A549 (cell line): ENCODE measurements around the gene CD47. TPM values are rescaled to one million over a fixed set of nuclear protein-coding genes. Genes with fewer than 3 reads are reported as not detected.

Experiments
- ATAC-seq, 2 experiments: fragments of 200-7000 bp in 1 of 2; fragments of >200 bp in 1 of 2; cut with Nextera tagmentation in 1 of 2; cut with Tn5 transposase in 1 of 2; 3 replicates each; pipeline versions ENCODE4 v1.8.0 to v1.9.1; 2018 to 2020; ENCODE audit warnings: mild to moderate bottlenecking in 1 of 2, moderate library complexity in 1 of 2
- CTCF ChIA-PET: fragments of 300-600 bp; sonication (Branson Sonifier 250); formaldehyde crosslinking; extraction: SDS; loops from one replicate; lab custom pipeline; 2021; ENCODE audit warnings: antibody characterized with exemption, inconsistent platforms; lab: Yijun Ruan, JAX
- POLR2A ChIA-PET: fragments of 350-600 bp; formaldehyde crosslinking; extraction: SDS; loops from one replicate; lab custom pipeline; 2021; ENCODE audit warnings: antibody characterized with exemption, inconsistent platforms; lab: Yijun Ruan, JAX
- DNase-seq, 2 experiments: peaks; one replicate each; pipeline versions ENCODE4 v3.0.0 to v3.0.0-alpha.2; 2011 to 2016; ENCODE audit warnings: low read depth in 1 of 2, low spot score in 1 of 2
- FAIRE-seq: peaks from 2 replicates; lab custom pipeline; 2011; peaks lifted over from hg19 to GRCh38; lab: Jason Lieb, UNC
- H3K27ac ChIP-seq, 2 experiments: fragments of >200 bp; sonication (Bioruptor Twin); formaldehyde crosslinking; 3 replicates each; pipeline ENCODE4 v1.5.1; 2016 to 2017
- H3K4me1 ChIP-seq: fragments of >200 bp; sonication (Bioruptor Twin); formaldehyde crosslinking; 3 replicates; pipeline ENCODE4 v1.6.1; 2016
- H3K4me2 ChIP-seq: fragments of >200 bp; sonication (Bioruptor Twin); formaldehyde crosslinking; 3 replicates; pipeline ENCODE4 v1.6.1; 2016
- H3K4me3 ChIP-seq: fragments of >200 bp; sonication (Bioruptor Twin); formaldehyde crosslinking; 3 replicates; pipeline ENCODE4 v1.5.1; 2016
- H3K9me3 ChIP-seq: fragments of >200 bp; sonication (Bioruptor Twin); formaldehyde crosslinking; 3 replicates; pipeline ENCODE4 v1.6.1; 2016
- BCL3 ChIP-seq: fragments of >200 bp; sonication (Bioruptor Twin); formaldehyde crosslinking; IDR thresholded peaks from 3 replicates; pipeline ENCODE4 v1.6.1; 2016
- CTCF ChIP-seq: fragments of >200 bp; sonication (Bioruptor Twin); formaldehyde crosslinking; IDR thresholded peaks from 3 replicates; pipeline ENCODE4 v1.5.1; 2016
- FOXS1 ChIP-seq: fragments of 250-450 bp; sonication (Bioruptor Pico); IDR thresholded peaks from 2 replicates; pipeline ENCODE4 v1.5.0; 2020; ENCODE audit warnings: mild to moderate bottlenecking, moderate library complexity
- HMGXB4 ChIP-seq: fragments of 250-450 bp; sonication (Bioruptor Pico); IDR thresholded peaks from 2 replicates; pipeline ENCODE4 v1.5.0; 2021; ENCODE audit warnings: mild to moderate bottlenecking, moderate library complexity, borderline replicate concordance
- JUNB ChIP-seq: fragments of >200 bp; sonication (Bioruptor Twin); formaldehyde crosslinking; IDR thresholded peaks from 2 replicates; pipeline ENCODE4 v1.6.1; 2016
- KDM5A ChIP-seq: fragments of 200-600 bp; sonication (generic); IDR thresholded peaks from 2 replicates; pipeline ENCODE4 v1.6.1; 2016; ENCODE audit warnings: antibody characterized with exemption, mild to moderate bottlenecking
- MAZ ChIP-seq: fragments of 150-350 bp; IDR thresholded peaks from 2 replicates; pipeline ENCODE4 v1.6.1; 2014; ENCODE audit warnings: antibody characterized with exemption, low read depth, low read length, borderline replicate concordance
- MYC ChIP-seq: IDR thresholded peaks from 2 replicates; pipeline ENCODE4 v1.6.1; 2012; ENCODE audit warnings: mild to moderate bottlenecking, inconsistent platforms, low read length, improper control_type of control experiment, borderline replicate concordance
- NPAS2 ChIP-seq: fragments of 250-450 bp; sonication (Bioruptor Pico); IDR thresholded peaks from 2 replicates; pipeline ENCODE4 v1.8.0; 2022; ENCODE audit warnings: mild to moderate bottlenecking, moderate library complexity, borderline replicate concordance
- PBX3 ChIP-seq: IDR thresholded peaks from 2 replicates; pipeline ENCODE4 v1.6.1; 2012
- POLR2AphosphoS2 ChIP-seq: conservative IDR thresholded peaks from 2 replicates; pipeline ENCODE4 v1.6.1; 2012; ENCODE audit warnings: low read length, improper control_type of control experiment, inconsistent platforms
- RAD21 ChIP-seq, 2 experiments: fragments of >200 bp in 1 of 2; sonication (Bioruptor Twin) in 1 of 2; formaldehyde crosslinking in 1 of 2; IDR thresholded peaks in 1 of 2; conservative IDR thresholded peaks in 1 of 2; 2 replicates in 1 of 2; 3 replicates in 1 of 2; pipeline ENCODE4 v1.6.1; 2012 to 2018; ENCODE audit warnings: inconsistent platforms in 1 of 2
- RARB ChIP-seq: fragments of 250-450 bp; sonication (Bioruptor Pico); IDR thresholded peaks from 2 replicates; pipeline ENCODE4 v1.8.0; 2021; ENCODE audit warnings: mild to moderate bottlenecking, moderate library complexity
- RCOR1 ChIP-seq: fragments of 150-350 bp; IDR thresholded peaks from 2 replicates; pipeline ENCODE4 v1.6.1; 2014; ENCODE audit warnings: antibody characterized with exemption, low read length, low read depth
- SMC3 ChIP-seq: fragments of >200 bp; sonication (Bioruptor Twin); formaldehyde crosslinking; IDR thresholded peaks from 3 replicates; pipeline ENCODE4 v1.6.1; 2018; ENCODE audit warnings: inconsistent platforms
- SREBF2 ChIP-seq: fragments of 450-650 bp; IDR thresholded peaks from 2 replicates; pipeline ENCODE4 v1.6.1; 2014; ENCODE audit warnings: mild to moderate bottlenecking, moderate library complexity
- ZFP36 ChIP-seq: fragments of 450-650 bp; IDR thresholded peaks from 2 replicates; pipeline ENCODE4 v1.6.1; 2014; ENCODE audit warnings: borderline replicate concordance; ENCODE audit not compliant: partially characterized antibody
- WGBS: methylation state at CpG from one replicate; pipeline ENCODE4 v1.1.6; 2017; ENCODE audit errors: missing lambda C conversion rate; 5-methylcytosine and 5-hydroxymethylcytosine counted together
- polyA plus RNA-seq, 4 experiments: library from polyadenylated mRNA; depleted of rRNA in 3 of 4; stranded (reverse); fragments of >200 nt; fragmentation: RNase III in 1 of 4; extraction: RNeasy Plus Mini Kit Qiagen cat#74134 plus additional on column Dnase treatment in 1 of 4; gene quantifications; 2 replicates in 3 of 4; 3 replicates in 1 of 4; pipeline ENCODE4 v1.2.3, GENCODE V29; 2011 to 2017

Gene CD47
- polyA plus RNA-seq, 2 of the 4 experiments (the other 2 are of a cell fraction): 31.0 to 35.9 TPM

- no peak for TF ChIP-seq CTCF
- no peak for TF ChIP-seq KDM5A
- TF ChIP-seq NPAS2 (CRISPR knock-in tag): no peak
- no peak for TF ChIP-seq MAZ
- CTCF ChIA-PET: no interaction called here
- DNase-seq: no peak
- H3K4me2 ChIP-seq: no peak overlapping the region
- no peak for FAIRE-seq
- no peaks in the 10 kb centered on the region for H3K9me3 ChIP-seq
- no peak for ATAC-seq
- peaks cover 30% of the 10 kb centered on the region for H3K4me1 ChIP-seq
- no peak overlapping the region for H3K27ac ChIP-seq
- H3K4me3 ChIP-seq: no peak overlapping the region
- POLR2A ChIA-PET: no interaction called here
Observed at GRCh38 chr3:107997671-107998070, 93.2 kb downstream of the CD47 start.

- peaks cover 30% of the 10 kb centered on the region for H3K4me1 ChIP-seq
- no peaks in the 10 kb centered on the region for H3K9me3 ChIP-seq
- DNase-seq (no peak), ATAC-seq (no peak), FAIRE-seq (no peak)
- POLR2A ChIA-PET: no interaction called here
- H3K4me3 ChIP-seq: no peak overlapping the region
- no peak overlapping the region for H3K27ac ChIP-seq
- CTCF ChIA-PET: interaction anchor here (1.1 to 2.5 kb wide), 2 partner anchors 32 to 68 kb away, joined by 3 to 11 read pairs; no protein-coding TSS in a partner anchor
- TF ChIP-seq HMGXB4: no peak
- no peak for TF ChIP-seq RCOR1
- TF ChIP-seq SREBF2: no peak
- TF ChIP-seq ZFP36: no peak
- TF ChIP-seq RARB (CRISPR knock-in tag): no peak
- TF ChIP-seq POLR2AphosphoS2: no peak
- no peak for TF ChIP-seq BCL3
- no peak for TF ChIP-seq MAZ
- no peak for TF ChIP-seq RAD21 (conservative IDR thresholded peaks at IDR 0.05 in 1 of 2, IDR thresholded peaks at IDR 0.05 in 1 of 2)
- no peak for TF ChIP-seq FOXS1 (CRISPR knock-in tag)
- no peak for TF ChIP-seq JUNB
- TF ChIP-seq PBX3: no peak
- TF ChIP-seq MYC: no peak
- no peak for TF ChIP-seq SMC3
- no peak overlapping the region for H3K4me2 ChIP-seq
- 87% methylated on average over 4 of the region's 4 CpGs for WGBS
Observed at GRCh38 chr3:107995823-107996222, 95.0 kb downstream of the CD47 start.
